GM11168 (cell line): ENCODE results near the gene DEPDC7.

Experiments used
- in situ Hi-C: fragments of 300-500 bp; cut with MboI; formaldehyde crosslinking; loops from one replicate; pipeline ENCODE4 v1.12.0; 2022; ENCODE audit warnings: low sequenced_read_pairs; ENCODE audit not compliant: unreplicated experiment

The DEPDC7 gene

DNA sequence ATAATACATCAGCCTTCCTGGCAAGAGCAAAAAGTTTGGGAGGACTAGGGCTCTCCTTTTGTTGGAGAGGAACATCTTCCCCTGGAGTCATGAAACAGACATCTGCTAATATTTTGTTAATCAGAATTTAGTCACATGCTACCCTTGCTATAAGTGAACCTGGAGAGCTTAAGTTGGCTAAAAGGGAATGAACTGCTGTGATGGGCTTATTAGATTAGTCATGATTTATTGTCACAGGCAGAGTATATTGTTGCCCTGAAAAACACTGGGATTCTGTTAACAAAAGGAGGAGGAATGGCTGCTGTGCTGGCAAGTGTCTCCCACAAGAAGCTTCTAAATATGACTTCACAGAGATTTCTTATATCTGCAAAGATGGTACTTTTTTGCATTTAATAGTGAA, 39.7 kb downstream of the DEPDC7 start:
- in situ Hi-C loops = loop anchor here (25.0 kb wide), 1 partner anchor 218 kb away; the partner anchor contains the start of gene PRRG4

DNA sequence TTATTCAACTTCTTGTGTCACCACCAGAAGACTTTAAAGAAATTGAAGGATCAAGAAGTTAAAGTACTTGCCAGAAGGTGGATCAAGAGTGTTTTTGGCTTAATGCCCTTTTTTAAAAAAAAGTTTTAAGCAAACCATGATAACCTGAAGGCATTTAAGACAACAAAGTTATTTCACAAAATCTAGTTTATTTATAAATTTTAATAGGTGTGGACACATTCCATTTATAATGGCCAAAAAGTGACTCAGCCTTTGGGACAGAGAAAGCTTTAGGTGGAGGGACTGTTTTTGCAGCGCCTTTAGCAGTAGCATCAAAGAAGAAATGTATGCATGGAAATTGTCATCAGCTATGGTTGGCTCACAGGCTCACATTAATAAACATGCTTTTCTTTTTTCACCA, 41.6 kb downstream of the DEPDC7 start:
- in situ Hi-C loops = loop anchor here (25.0 kb wide), 1 partner anchor 220 kb away; the partner anchor contains the start of gene PRRG4

DNA sequence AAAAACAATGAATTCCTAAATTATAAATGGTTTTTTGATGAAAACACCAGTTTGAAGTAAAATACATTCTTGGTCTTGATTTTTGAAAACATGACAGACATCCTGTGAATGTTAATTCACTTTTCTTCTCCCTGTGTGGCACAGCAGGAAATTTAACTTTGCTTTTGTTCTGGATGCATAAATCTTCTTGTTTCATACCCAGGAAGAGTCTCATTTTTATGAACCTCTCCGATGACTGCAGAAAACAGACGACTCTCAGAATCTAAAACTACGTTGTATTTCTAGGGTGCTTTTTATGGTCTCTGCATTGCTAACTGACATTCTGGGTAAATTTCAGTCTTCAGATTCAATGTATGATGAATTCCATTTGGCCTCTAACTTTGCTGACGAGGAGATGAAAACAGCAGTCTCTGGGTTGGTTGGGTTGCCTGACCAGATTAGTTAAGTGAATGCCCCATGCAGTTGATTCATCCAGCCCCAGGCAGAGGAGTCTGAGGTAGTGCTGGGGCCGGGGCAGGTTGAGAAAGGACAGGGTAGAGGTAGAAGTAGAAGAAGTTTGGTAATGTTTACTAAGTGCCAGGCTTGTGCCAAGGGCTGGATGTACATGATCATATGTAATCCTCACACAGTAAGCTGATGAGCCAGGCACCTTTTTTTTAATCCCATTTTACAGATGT, 43.8 kb downstream of the DEPDC7 start:
- in situ Hi-C loops = loop anchor here (10.0 to 25.0 kb wide), 2 partner anchors 95 to 222 kb away; partner anchors contain the start of gene PRRG4

DNA sequence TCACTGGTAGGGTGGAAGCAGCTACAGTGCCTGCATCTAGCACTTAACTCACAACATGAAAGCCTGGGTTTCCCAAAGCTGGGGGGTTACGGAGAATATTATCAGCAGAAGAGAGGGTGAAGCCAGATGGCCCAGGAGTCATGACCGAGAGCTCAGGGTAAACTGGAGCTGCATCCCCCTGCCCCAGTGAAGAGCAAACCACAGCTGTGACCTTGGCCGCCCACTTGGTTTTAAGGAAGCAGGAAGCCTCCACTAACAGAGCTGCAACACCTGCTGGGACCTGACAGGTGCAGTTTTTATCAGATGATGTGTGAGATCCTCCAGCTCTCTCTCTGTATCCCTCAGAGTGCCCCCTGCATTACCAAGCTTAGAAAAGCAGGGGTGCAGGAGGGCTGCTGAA, 44.6 kb downstream of the DEPDC7 start:
- in situ Hi-C loops = loop anchor here (10.0 to 25.0 kb wide), 2 partner anchors 95 to 223 kb away; partner anchors contain the start of gene PRRG4

DNA sequence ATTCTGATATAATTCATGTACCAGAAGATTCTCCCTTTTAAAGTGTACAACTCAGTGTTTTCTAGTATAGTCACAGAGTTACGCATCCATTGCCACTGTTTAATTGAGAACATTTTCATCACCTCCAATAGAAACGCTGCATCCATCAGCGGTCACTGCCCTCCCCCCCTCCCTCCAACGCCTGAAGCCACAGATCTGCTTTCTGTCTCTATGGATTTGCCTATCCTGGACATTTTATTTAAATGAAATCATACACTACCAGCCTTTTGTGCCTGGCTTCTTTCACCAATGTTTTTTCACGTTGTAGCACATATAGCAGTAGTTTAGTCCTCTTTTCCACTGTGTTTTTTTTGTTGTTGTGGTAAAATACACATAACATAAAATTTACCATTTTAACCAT, 46.5 kb downstream of the DEPDC7 start:
- in situ Hi-C loops = loop anchor here (10.0 to 25.0 kb wide), 2 partner anchors 97 to 225 kb away; partner anchors contain the start of gene PRRG4

DNA sequence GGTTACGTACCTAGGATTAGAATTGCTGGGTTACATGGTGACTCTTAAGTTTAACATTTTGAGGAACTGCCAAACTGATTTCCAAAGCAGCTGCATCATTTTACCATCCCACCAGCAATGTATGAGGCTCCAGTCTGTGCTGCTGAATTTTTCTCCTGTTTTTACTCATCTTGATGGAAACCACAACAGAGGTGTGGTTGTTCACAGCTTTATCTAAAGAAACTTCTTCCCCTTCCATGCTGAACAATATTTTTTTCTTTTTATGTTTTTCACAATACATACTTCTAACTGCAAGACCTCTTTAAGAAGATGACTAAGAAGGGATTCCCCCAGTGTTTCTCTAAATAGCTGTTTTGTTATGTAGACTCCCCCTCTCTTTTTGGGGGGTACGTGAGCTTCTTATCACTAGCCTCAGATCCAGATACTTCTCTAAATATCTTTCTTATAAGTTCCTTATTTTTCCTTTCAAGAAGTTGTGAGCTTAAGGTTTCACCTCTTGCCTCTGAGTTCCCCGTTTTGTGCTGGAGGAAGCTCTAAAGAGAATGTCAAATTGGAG, 47.7 kb downstream of the DEPDC7 start:
- in situ Hi-C loops = loop anchor here (10.0 to 25.0 kb wide), 2 partner anchors 99 to 226 kb away; partner anchors contain the start of gene PRRG4

DNA sequence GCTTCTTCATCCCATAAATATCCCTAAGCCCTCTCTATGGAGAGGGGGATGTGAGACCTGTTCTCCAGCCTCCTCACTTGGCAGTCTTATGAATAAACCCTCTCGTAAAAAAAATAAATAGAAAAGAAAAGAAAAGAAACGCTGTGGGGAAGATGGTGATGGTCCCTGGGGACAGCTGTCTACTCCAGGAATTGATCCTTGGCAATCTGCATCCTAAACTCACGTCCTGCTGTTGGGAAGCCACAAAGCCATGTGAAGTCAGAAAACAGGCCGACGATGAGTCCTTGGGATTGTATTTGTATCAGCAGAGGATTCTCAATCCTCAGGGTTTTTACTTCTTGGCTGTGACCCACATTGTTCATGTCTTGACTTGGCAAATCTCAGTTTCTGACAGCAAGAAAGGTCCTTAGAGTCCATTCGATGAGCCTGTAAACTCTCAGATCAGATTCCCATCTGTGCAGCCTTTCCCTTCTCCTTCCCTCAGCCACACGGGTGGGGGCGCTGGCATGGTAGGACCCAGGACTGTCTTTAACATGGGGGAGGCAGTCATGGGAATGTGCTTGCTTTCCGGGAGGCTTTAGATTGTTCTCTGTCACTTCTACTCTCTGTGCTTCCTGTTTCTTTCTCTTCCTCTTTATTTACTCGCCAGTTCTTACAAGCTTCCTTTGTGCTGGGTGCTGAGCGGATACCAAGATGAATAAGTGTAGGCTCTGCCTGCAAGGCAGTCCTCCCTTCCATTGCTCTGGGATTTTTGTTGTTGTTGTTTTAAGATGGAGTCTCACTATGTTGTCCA, 48.6 kb downstream of the DEPDC7 start:
- in situ Hi-C loops = loop anchor here (10.0 to 25.0 kb wide), 2 partner anchors 99 to 227 kb away; partner anchors contain the start of gene PRRG4

DNA sequence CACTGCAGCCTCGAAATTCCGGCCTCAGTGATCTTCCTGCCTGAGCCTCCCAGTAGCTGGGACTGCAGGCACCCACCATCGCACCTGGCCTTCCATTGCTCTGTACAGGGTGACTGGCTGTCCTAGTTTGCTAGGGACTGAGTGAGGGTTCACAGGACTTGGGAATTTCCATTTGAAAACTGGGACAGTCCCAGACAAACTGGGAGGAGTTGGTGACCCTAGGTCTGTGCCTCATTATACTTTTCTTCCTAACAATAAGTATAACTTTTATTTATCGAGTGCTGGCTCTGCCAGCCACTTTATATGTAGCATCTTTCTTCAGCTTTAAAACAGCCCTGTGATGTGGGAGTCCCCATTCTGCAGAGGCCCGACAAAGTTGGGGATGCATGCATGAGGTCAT, 49.2 kb downstream of the DEPDC7 start:
- in situ Hi-C loops = loop anchor here (10.0 to 25.0 kb wide), 2 partner anchors 100 to 228 kb away; partner anchors contain the start of gene PRRG4

DNA sequence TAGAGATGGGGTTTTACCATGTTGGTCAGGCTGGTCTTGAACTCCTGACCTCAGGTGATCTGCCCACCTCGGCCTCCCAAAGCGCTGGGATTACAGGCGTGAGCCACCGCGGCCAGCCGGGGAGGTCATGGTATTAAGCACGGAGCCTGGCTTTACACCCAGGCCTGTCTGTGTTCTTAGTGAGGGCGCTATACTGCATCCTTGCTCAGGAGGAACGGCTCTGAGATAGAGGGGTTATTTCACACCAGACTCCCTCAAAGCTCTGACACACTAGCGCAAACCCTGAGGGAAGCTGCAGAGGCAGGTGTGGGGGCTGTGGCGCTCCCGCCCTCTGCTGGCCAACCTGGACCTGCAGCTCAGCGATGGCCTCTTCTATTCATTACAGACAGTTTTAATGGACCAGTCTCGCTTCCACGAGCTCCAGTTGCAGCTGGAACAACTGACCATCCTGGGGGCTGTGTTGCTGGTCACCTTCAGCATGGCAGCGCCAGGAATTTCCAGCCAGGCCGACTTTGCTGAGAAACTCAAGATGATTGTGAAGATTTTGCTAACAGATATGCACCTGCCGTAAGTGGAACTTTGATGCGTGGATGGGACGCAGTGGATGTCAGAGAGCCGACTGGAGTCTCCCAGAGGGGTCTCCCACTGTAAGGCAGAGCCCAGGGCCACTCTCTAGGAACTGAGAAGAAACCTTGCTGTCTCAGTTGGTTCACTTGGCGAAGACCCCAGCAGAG, 49.9 kb downstream of the DEPDC7 start:
- in situ Hi-C loops = loop anchor here (10.0 to 25.0 kb wide), 2 partner anchors 101 to 228 kb away; partner anchors contain the start of gene PRRG4

DNA sequence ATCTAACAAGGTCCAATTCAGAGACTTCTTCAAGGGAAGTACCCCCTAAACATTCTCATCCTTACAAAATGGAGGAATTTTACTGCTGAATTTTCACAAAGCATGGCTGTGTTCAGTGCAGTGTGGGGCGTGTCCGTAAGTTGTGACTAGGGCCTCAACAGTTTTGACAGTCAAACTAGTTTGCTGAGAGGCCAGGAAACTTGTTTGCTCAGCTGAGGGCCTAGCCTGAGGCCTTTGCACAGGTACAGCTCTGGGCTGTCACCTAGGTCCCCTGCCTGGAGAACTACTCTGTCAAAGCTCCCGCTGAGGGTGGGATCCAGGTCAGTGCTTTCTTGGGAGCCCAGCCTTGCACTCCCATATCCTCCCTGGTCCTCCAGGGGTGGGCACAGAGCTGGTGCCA, 51.6 kb downstream of the DEPDC7 start:
- in situ Hi-C loops = loop anchor here (10.0 to 25.0 kb wide), 2 partner anchors 102 to 230 kb away; partner anchors contain the start of gene PRRG4

DNA sequence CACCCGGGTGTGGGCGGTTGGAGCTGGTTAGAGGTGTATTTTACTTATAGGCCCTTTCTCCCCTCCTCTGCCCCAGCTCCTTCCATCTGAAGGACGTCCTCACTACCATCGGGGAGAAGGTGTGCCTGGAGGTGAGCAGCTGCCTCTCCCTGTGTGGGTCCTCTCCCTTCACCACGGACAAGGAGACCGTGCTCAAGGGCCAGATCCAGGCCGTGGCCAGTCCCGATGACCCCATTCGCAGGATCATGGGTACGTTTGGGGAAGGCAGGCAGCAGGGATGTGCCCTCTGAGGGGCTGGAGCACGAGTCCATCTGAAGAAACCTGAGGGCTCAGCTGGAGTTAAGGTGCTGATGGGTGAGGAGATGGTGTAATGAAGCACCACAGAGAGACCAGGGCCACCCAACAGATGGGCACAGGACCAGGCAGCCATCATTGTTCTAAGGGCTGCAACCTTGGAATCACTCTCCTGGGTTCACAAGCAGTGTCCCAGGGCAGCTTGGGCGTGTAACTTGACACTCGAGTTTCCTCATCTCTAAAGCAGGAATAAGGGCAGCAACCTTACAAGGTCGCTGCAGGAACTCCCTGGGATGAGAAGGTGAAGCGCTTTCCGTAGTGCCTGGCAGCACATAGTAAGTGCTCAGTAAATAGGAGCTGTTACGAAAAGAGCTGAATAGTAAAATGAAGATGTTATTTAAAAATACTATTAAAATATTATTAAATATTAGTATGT, 53.1 kb downstream of the DEPDC7 start:
- in situ Hi-C loops = loop anchor here (10.0 to 25.0 kb wide), 2 partner anchors 104 to 231 kb away; partner anchors contain the start of gene PRRG4

DNA sequence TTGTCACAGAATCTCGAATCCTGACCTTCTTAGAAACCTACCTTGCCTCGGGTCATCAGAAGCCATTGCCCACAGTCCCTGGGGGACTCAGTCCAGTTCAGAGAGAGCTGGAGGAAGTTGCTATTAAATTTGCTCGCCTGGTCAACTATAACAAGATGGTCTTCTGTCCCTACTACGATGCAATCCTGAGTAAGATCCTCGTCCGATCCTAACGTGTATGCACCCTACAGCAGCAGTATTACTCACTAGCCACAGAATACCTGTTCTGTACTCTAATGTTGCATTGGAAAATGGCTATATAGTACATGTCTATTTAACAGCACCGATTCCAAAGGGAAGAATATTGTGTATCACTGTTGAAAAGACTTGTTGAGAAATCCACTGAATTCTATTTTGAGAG, 56.8 kb downstream of the DEPDC7 start:
- in situ Hi-C loops = loop anchor here (25.0 kb wide), 1 partner anchor 235 kb away; the partner anchor contains the start of gene PRRG4
